Breast epithelium (tissue), 4 donors: ENCODE measurements around the gene RMND1. TPM values are rescaled to one million over a fixed set of nuclear protein-coding genes. Genes with fewer than 3 reads are reported as not detected.
A peak's percentile ranks its signal among the peaks of the same experiment; 100 is the strongest.

Experiments used
- DNase-seq, 2 donors: peaks; one replicate each; pipeline ENCODE4 v3.0.0-alpha.2; 2019; ENCODE audit warnings: low spot score in 2 of 2
- H3K27ac ChIP-seq, 2 donors: fragments of 200-600 bp; sonication (generic) in 1 of 2; one replicate each; pipeline ENCODE4 v1.5.1; 2016 to 2019; ENCODE audit warnings: mild to moderate bottlenecking in 1 of 2
- H3K27me3 ChIP-seq, 2 donors: fragments of 200-600 bp; sonication (generic) in 1 of 2; one replicate each; pipeline versions ENCODE4 v1.5.1 to v1.6.0; 2017 to 2019; ENCODE audit warnings: control low read depth in 1 of 2, mild to moderate bottlenecking in 1 of 2
- H3K36me3 ChIP-seq: fragments of 200-600 bp; one replicate; pipeline ENCODE4 v1.5.1; 2019
- H3K4me1 ChIP-seq, 2 donors: fragments of 200-600 bp; sonication (generic); one replicate each; pipeline ENCODE4 v1.5.1; 2016 to 2019; ENCODE audit warnings: control low read depth in 1 of 2
- H3K4me3 ChIP-seq, 3 donors: fragments of 200-600 bp; sonication (generic); 1 replicate in 2 of 3; 2 replicates in 1 of 3; pipeline ENCODE4 v1.5.1; 2016 to 2019; ENCODE audit warnings: mild to moderate bottlenecking in 3 of 3, moderate library complexity in 2 of 3
- H3K9me3 ChIP-seq, 2 donors: fragments of 200-600 bp; sonication (generic) in 1 of 2; one replicate each; pipeline ENCODE4 v1.5.1; 2016 to 2019; ENCODE audit warnings: control low read depth in 1 of 2
- CTCF ChIP-seq, 3 donors: fragments of 450-650 bp; IDR thresholded peaks; one replicate each; pipeline ENCODE4 v1.5.1; 2016 to 2017; ENCODE audit warnings: antibody characterized with exemption in 3 of 3, mild to moderate bottlenecking in 3 of 3, moderate library complexity in 3 of 3
- POLR2A ChIP-seq: fragments of 450-650 bp; IDR thresholded peaks from one replicate; pipeline ENCODE4 v1.6.1; 2016; ENCODE audit warnings: antibody characterized with exemption, mild to moderate bottlenecking, moderate library complexity
- POLR2AphosphoS5 ChIP-seq, 3 donors: sonication (generic); formaldehyde crosslinking; IDR thresholded peaks; one replicate each; pipeline ENCODE4 v1.6.1; 2017; ENCODE audit warnings: antibody characterized with exemption in 3 of 3
- intact Hi-C: fragments of 100-400 bp; cut with DNase I; formaldehyde crosslinking; loops from one replicate; pipeline ENCODE4 v1.15.1; 2023; ENCODE audit warnings: low total_unique reads
- total RNA-seq, 3 donors: library from RNA; depleted of rRNA; stranded (reverse); fragments of >200 nt; gene quantifications; one replicate each; pipeline ENCODE4 v1.1.0, GENCODE V29; 2016

The RMND1 gene
- total RNA-seq, 3 donors from 2014 or later = 25.3 to 34.1 (median 32.1) TPM

- Histone ChIP-seq H3K4me3 (no peak overlapping the region), H3K27me3 (no peaks in the 10 kb centered on the region), H3K9me3 (no peaks in the 10 kb centered on the region), H3K27ac (no peak overlapping the region), H3K4me1 (no peaks in the 10 kb centered on the region), H3K36me3 (no peaks in the 10 kb centered on the region)
- peak in 2 of 3 donors; percentile 18 to 34 for TF ChIP-seq CTCF (IDR thresholded peaks at IDR 0.05)
- TF ChIP-seq POLR2A = no peak
- DNase-seq = no peak
- intact Hi-C loops = loop anchor here (2.0 kb wide), 1 partner anchor 34 kb away; no protein-coding TSS in a partner anchor
Observed at GRCh38 chr6:151440930-151441329, 11.0 kb downstream of the RMND1 start.

- Histone ChIP-seq H3K4me3 (no peak overlapping the region), H3K27ac (no peak overlapping the region), H3K4me1 (no peaks in the 10 kb centered on the region), H3K36me3 (no peaks in the 10 kb centered on the region), H3K9me3 (no peaks in the 10 kb centered on the region), H3K27me3 (no peaks in the 10 kb centered on the region)
- DNase-seq = no peak
- intact Hi-C loops = loop anchor here (2.0 kb wide), 1 partner anchor 34 kb away; no protein-coding TSS in a partner anchor
- TF ChIP-seq POLR2A = no peak
- no peak for TF ChIP-seq POLR2AphosphoS5 (IDR thresholded peaks at IDR 0.05)
- no peak for TF ChIP-seq CTCF (IDR thresholded peaks at IDR 0.05)
Observed at GRCh38 chr6:151440498-151440897, 11.4 kb downstream of the RMND1 start.

GRCh38 chr6:151437401-151437800 is 14.5 kb downstream of the RMND1 start:
- no peak overlapping the region for H3K27ac ChIP-seq
- no peaks in the 10 kb centered on the region for H3K27me3 ChIP-seq
- no peak overlapping the region for H3K4me3 ChIP-seq
- TF ChIP-seq POLR2A (no peak), CTCF (IDR thresholded peaks at IDR 0.05) (no peak), POLR2AphosphoS5 (IDR thresholded peaks at IDR 0.05) (no peak)
- intact Hi-C loops = no loop called here
- no peaks in the 10 kb centered on the region for H3K9me3 ChIP-seq
- no peak for DNase-seq
- H3K4me1 ChIP-seq = no peaks in the 10 kb centered on the region
- no peaks in the 10 kb centered on the region for H3K36me3 ChIP-seq

GRCh38 chr6:151436802-151437201 is 15.1 kb downstream of the RMND1 start:
- intact Hi-C loops = no loop called here
- H3K27ac ChIP-seq = peak overlapping the region; percentile 12 to 65
- TF ChIP-seq POLR2A = no peak
- no peak for TF ChIP-seq CTCF (IDR thresholded peaks at IDR 0.05)
- TF ChIP-seq POLR2AphosphoS5 (IDR thresholded peaks at IDR 0.05) = no peak
- no peak overlapping the region for H3K4me3 ChIP-seq
- H3K27me3 ChIP-seq = no peaks in the 10 kb centered on the region
- H3K9me3 ChIP-seq = no peaks in the 10 kb centered on the region
- H3K36me3 ChIP-seq = no peaks in the 10 kb centered on the region
- no peak for DNase-seq
- H3K4me1 ChIP-seq = no peaks in the 10 kb centered on the region

- Histone ChIP-seq H3K27me3 (no peaks in the 10 kb centered on the region), H3K27ac (peak overlapping the region; percentile 12 to 65), H3K9me3 (no peaks in the 10 kb centered on the region), H3K36me3 (no peaks in the 10 kb centered on the region), H3K4me1 (no peaks in the 10 kb centered on the region), H3K4me3 (no peak overlapping the region)
- intact Hi-C loops = no loop called here
- no peak for TF ChIP-seq POLR2A
- no peak for TF ChIP-seq CTCF (IDR thresholded peaks at IDR 0.05)
- TF ChIP-seq POLR2AphosphoS5 (IDR thresholded peaks at IDR 0.05) = no peak
- DNase-seq = no peak
Observed at GRCh38 chr6:151436300-151436699, 15.6 kb downstream of the RMND1 start.
